Suprapubic skin (tissue), 4 donors: ENCODE measurements around the gene AKR1E2. TPM values are rescaled to one million over a fixed set of nuclear protein-coding genes. Genes with fewer than 3 reads are reported as not detected.

Experiments used
- DNase-seq, 2 donors: peaks; one replicate each; pipeline ENCODE4 v3.0.0-alpha.2; 2019; ENCODE audit warnings: low spot score in 2 of 2
- H3K27ac ChIP-seq: fragments of 200-600 bp; sonication (generic); one replicate; pipeline ENCODE4 v1.5.1; 2019
- H3K27me3 ChIP-seq: fragments of 200-600 bp; sonication (generic); one replicate; pipeline ENCODE4 v1.5.1; 2019
- H3K36me3 ChIP-seq: fragments of 200-600 bp; sonication (generic); one replicate; pipeline ENCODE4 v1.5.1; 2019
- H3K4me1 ChIP-seq: fragments of 200-600 bp; sonication (generic); one replicate; pipeline ENCODE4 v1.5.1; 2019
- H3K4me3 ChIP-seq: fragments of 200-600 bp; sonication (generic); one replicate; pipeline ENCODE4 v1.5.1; 2019; ENCODE audit warnings: mild to moderate bottlenecking
- H3K9me3 ChIP-seq: fragments of 200-600 bp; sonication (generic); one replicate; pipeline ENCODE4 v1.5.1; 2019
- CTCF ChIP-seq, 2 donors: fragments of 200-600 bp in 1 of 2; fragments of 450-650 bp in 1 of 2; sonication (generic) in 1 of 2; IDR thresholded peaks; one replicate each; pipeline ENCODE4 v1.5.1; 2016 to 2019; ENCODE audit warnings: antibody characterized with exemption in 2 of 2, mild to moderate bottlenecking in 1 of 2, moderate library complexity in 1 of 2
- EP300 ChIP-seq: sonication (generic); formaldehyde crosslinking; IDR thresholded peaks from one replicate; pipeline ENCODE4 v1.6.1; 2017; ENCODE audit warnings: antibody characterized with exemption
- POLR2A ChIP-seq, 2 donors: fragments of 450-650 bp; IDR thresholded peaks; one replicate each; pipeline ENCODE4 v1.6.1; 2017; ENCODE audit warnings: antibody characterized with exemption in 2 of 2, mild to moderate bottlenecking in 2 of 2, moderate library complexity in 2 of 2
- POLR2AphosphoS5 ChIP-seq, 3 donors: sonication (generic); formaldehyde crosslinking; IDR thresholded peaks; one replicate each; pipeline ENCODE4 v1.6.1; 2017; ENCODE audit warnings: antibody characterized with exemption in 3 of 3
- WGBS: methylation state at CpG from one replicate; pipeline ENCODE4 v1.1.5; 2018; 5-methylcytosine and 5-hydroxymethylcytosine counted together
- total RNA-seq, 4 donors: library from RNA; depleted of rRNA; stranded (reverse); fragments of >200 nt; gene quantifications; one replicate each; pipeline ENCODE4 v1.1.0, GENCODE V29; 2016

AKR1E2 gene
- total RNA-seq, 4 donors from 2014 or later: 1.9 to 6.7 (median 4.3) TPM

GRCh38 chr10:4885162-4885561 is 59.2 kb downstream of the AKR1E2 start:
- H3K4me3 ChIP-seq: no peak overlapping the region
- 51% methylated on average over 3 of the region's 3 CpGs for WGBS
- no peaks in the 10 kb centered on the region for H3K4me1 ChIP-seq
- DNase-seq: no peak
- no peaks in the 10 kb centered on the region for H3K9me3 ChIP-seq
- no peak overlapping the region for H3K27ac ChIP-seq
- no peaks in the 10 kb centered on the region for H3K36me3 ChIP-seq
- no peaks in the 10 kb centered on the region for H3K27me3 ChIP-seq
- TF ChIP-seq CTCF (IDR thresholded peaks at IDR 0.05) (no peak), POLR2A (IDR thresholded peaks at IDR 0.05) (no peak), EP300 (no peak), POLR2AphosphoS5 (IDR thresholded peaks at IDR 0.05) (no peak)

- TF ChIP-seq CTCF (IDR thresholded peaks at IDR 0.05) (no peak), POLR2A (IDR thresholded peaks at IDR 0.05) (no peak), POLR2AphosphoS5 (IDR thresholded peaks at IDR 0.05) (no peak), EP300 (no peak)
- H3K9me3 ChIP-seq: no peaks in the 10 kb centered on the region
- no peaks in the 10 kb centered on the region for H3K4me1 ChIP-seq
- H3K27ac ChIP-seq: no peak overlapping the region
- 80% methylated on average over 9 of the region's 9 CpGs for WGBS
- no peak for DNase-seq
- no peaks in the 10 kb centered on the region for H3K36me3 ChIP-seq
- no peaks in the 10 kb centered on the region for H3K27me3 ChIP-seq
- H3K4me3 ChIP-seq: no peak overlapping the region
These were observed 61.5 kb downstream of the AKR1E2 start for GRCh38 chr10:4887501-4887900.

GRCh38 chr10:4888236-4888635 is 62.2 kb downstream of the AKR1E2 start:
- no peak overlapping the region for H3K4me3 ChIP-seq
- H3K4me1 ChIP-seq: no peaks in the 10 kb centered on the region
- 45% methylated on average over 5 of the region's 5 CpGs for WGBS
- H3K27me3 ChIP-seq: no peaks in the 10 kb centered on the region
- DNase-seq: no peak
- H3K27ac ChIP-seq: no peak overlapping the region
- H3K36me3 ChIP-seq: no peaks in the 10 kb centered on the region
- TF ChIP-seq EP300: no peak
- TF ChIP-seq POLR2AphosphoS5 (IDR thresholded peaks at IDR 0.05): no peak
- no peak for TF ChIP-seq CTCF (IDR thresholded peaks at IDR 0.05)
- TF ChIP-seq POLR2A (IDR thresholded peaks at IDR 0.05): no peak
- no peaks in the 10 kb centered on the region for H3K9me3 ChIP-seq

GRCh38 chr10:4889959-4890358 is 64.0 kb downstream of the AKR1E2 start:
- H3K27me3 ChIP-seq: no peaks in the 10 kb centered on the region
- no peak for TF ChIP-seq POLR2A (IDR thresholded peaks at IDR 0.05)
- TF ChIP-seq CTCF (IDR thresholded peaks at IDR 0.05): no peak
- TF ChIP-seq POLR2AphosphoS5 (IDR thresholded peaks at IDR 0.05): no peak
- no peak for TF ChIP-seq EP300
- H3K9me3 ChIP-seq: no peaks in the 10 kb centered on the region
- no peaks in the 10 kb centered on the region for H3K36me3 ChIP-seq
- 99% methylated on average over 2 of the region's 2 CpGs for WGBS
- no peak overlapping the region for H3K27ac ChIP-seq
- DNase-seq: no peak
- no peak overlapping the region for H3K4me3 ChIP-seq
- H3K4me1 ChIP-seq: no peaks in the 10 kb centered on the region

- no peaks in the 10 kb centered on the region for H3K9me3 ChIP-seq
- no peak overlapping the region for H3K27ac ChIP-seq
- H3K4me1 ChIP-seq: no peaks in the 10 kb centered on the region
- H3K27me3 ChIP-seq: no peaks in the 10 kb centered on the region
- no peak for DNase-seq
- no peak for TF ChIP-seq POLR2A (IDR thresholded peaks at IDR 0.05)
- H3K36me3 ChIP-seq: no peaks in the 10 kb centered on the region
- no peak overlapping the region for H3K4me3 ChIP-seq
- WGBS: 90% methylated on average over 2 of the region's 2 CpGs
These were observed 66.7 kb downstream of the AKR1E2 start for GRCh38 chr10:4892681-4893080.

- Histone ChIP-seq H3K36me3 (no peaks in the 10 kb centered on the region), H3K27me3 (no peaks in the 10 kb centered on the region), H3K4me3 (no peak overlapping the region), H3K27ac (no peak overlapping the region), H3K4me1 (no peaks in the 10 kb centered on the region), H3K9me3 (no peaks in the 10 kb centered on the region)
- no peak for DNase-seq
- TF ChIP-seq EP300 (no peak), POLR2AphosphoS5 (IDR thresholded peaks at IDR 0.05) (no peak), CTCF (IDR thresholded peaks at IDR 0.05) (no peak), POLR2A (IDR thresholded peaks at IDR 0.05) (no peak)
- 96% methylated on average over 2 of the region's 2 CpGs for WGBS
These were observed 68.3 kb downstream of the AKR1E2 start for GRCh38 chr10:4894335-4894734.
